Coronary artery (tissue), 2 donors: Measurements from ENCODE around the gene MNT.
"Not testable (repeated sequence)": the region's sequence is repeated elsewhere in the genome, so short reads cannot be mapped to it uniquely, and the experiment has no call there.

Source experiments
- DNase-seq: peaks from one replicate; pipeline ENCODE4 v3.0.0-alpha.2; 2017; ENCODE audit warnings: low spot score
- H3K27ac ChIP-seq, 2 donors: fragments of 200-600 bp; sonication (generic); one replicate each; pipeline ENCODE4 v1.5.1; 2016 to 2019
- H3K4me3 ChIP-seq: fragments of 200-600 bp; sonication (generic); 2 replicates; pipeline ENCODE4 v1.5.1; 2016; ENCODE audit warnings: mild to moderate bottlenecking, moderate library complexity
- TF ChIP-seq, protein P1 (sequence below): fragments of 200-600 bp; sonication (generic); IDR thresholded peaks from one replicate; pipeline ENCODE4 v1.5.1; 2019; ENCODE audit warnings: antibody characterized with exemption

MNT gene, protein sequence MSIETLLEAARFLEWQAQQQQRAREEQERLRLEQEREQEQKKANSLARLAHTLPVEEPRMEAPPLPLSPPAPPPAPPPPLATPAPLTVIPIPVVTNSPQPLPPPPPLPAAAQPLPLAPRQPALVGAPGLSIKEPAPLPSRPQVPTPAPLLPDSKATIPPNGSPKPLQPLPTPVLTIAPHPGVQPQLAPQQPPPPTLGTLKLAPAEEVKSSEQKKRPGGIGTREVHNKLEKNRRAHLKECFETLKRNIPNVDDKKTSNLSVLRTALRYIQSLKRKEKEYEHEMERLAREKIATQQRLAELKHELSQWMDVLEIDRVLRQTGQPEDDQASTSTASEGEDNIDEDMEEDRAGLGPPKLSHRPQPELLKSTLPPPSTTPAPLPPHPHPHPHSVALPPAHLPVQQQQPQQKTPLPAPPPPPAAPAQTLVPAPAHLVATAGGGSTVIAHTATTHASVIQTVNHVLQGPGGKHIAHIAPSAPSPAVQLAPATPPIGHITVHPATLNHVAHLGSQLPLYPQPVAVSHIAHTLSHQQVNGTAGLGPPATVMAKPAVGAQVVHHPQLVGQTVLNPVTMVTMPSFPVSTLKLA

DNA sequence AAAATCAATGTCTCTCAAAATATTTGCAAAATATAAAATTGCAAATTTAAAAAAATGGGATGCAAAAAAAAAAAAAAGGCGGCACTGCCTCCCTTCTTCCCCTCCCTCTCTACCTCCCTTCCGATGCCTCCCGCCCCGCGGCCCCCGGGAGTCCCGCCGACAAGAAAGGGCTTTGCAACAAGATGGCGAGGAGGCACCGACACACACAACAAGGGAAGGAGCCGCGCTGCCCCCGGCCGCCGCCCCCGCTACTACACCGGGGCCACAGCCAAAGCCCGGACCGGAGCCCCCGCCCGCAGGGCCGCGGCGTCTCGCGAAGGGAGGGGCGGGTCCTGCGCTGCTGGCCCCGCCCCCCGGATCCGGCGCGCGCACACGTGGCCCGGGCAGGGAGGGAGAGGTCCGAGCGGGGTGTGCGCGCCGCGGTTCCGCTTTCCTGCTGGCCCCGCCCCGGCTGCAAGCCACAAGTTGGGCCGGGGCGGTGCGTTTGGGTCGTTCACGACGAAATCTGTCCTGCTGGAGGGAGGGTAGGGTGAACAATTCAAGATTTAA, at the start of gene MNT:
Gene MNT, minus strand, starts transcription at position 184 of the 549 bp plus-strand sequence. CDS start 348 bp downstream, outside the sequence.
- H3K4me3 ChIP-seq, result peak within 1 kb of the TSS; percentile 86
- peak; percentile 96 for DNase-seq
- TF ChIP-seq, protein P1, sequence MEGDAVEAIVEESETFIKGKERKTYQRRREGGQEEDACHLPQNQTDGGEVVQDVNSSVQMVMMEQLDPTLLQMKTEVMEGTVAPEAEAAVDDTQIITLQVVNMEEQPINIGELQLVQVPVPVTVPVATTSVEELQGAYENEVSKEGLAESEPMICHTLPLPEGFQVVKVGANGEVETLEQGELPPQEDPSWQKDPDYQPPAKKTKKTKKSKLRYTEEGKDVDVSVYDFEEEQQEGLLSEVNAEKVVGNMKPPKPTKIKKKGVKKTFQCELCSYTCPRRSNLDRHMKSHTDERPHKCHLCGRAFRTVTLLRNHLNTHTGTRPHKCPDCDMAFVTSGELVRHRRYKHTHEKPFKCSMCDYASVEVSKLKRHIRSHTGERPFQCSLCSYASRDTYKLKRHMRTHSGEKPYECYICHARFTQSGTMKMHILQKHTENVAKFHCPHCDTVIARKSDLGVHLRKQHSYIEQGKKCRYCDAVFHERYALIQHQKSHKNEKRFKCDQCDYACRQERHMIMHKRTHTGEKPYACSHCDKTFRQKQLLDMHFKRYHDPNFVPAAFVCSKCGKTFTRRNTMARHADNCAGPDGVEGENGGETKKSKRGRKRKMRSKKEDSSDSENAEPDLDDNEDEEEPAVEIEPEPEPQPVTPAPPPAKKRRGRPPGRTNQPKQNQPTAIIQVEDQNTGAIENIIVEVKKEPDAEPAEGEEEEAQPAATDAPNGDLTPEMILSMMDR, result no peak
- H3K27ac ChIP-seq, result peak within 1 kb of the TSS; percentile 98 to 100

DNA sequence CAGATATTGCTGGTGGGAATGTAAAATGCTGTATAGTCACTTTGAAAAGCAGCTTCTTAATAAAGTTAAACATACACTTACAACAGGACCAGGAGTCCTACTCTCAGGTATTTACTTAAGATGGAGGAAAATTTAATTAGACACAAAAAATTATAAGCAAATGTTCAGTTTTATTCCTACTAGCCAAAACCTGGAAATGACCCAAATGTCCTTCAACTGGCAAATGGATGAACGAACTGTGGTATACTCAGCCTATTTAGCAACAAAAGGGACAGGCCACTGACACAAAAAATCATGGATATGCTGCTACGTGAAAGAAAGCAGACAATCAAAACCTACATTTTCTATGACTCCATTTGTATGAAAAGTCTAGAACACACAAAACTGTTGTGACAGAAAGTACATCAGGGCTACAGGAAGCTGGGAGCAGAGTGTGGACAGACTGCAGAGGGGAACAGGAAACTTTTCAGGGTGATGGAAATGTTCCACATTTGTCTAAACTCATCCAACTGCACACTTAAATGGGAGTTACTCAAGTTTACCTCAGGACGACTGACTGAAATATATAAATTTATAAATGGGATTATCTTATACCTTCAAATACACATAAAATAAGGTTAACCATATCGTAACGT, 49.3 kb upstream of the MNT start:
- no peak for DNase-seq
- TF ChIP-seq, protein P1, result no peak
- Histone ChIP-seq H3K27ac (no peak overlapping the region), H3K4me3 (no peak overlapping the region)

DNA sequence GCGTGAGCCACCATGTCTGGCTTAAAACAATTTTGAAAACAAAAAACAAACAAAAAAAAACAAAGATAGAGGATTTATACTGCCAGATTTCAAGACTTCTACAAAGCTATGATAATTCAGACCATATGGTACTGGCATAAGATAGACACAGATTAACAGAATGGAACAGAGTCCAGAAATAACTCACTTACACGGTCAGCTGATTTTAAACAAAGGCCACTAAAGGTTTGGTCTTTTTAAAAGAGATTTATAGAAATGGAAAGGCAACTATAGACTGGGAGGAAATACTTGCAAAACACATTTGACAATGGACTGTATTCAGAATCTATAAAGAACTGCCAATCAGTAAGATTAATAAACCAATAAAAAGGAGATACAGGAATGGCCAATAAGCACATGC, 48.6 kb upstream of the MNT start:
- Histone ChIP-seq H3K4me3 (no peak overlapping the region), H3K27ac (no peak overlapping the region)
- DNase-seq, result no peak
- TF ChIP-seq, protein P1, result no peak

DNA sequence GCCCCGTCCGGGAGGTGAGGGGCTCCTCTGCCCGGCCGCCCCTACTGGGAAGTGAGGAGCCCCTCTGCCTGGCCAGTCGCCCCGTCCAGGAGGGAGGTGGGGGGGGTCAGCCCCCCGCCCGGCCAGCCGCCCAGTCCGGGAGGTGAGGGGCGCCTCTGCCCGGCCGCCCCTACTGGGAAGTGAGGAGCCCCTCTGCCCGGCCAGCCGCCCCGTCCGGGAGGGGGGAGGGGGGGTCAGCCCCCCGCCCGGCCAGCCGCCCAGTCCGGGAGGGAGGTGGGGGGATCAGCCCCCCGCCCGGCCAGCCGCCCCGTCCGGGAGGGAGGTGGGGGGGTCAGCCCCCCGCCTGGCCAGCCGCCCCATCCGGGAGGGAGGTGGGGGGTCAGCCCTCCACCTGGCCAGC, 46.6 kb upstream of the MNT start:
- H3K4me3 ChIP-seq, DNase-seq, H3K27ac ChIP-seq: not testable (repeated sequence)

DNA sequence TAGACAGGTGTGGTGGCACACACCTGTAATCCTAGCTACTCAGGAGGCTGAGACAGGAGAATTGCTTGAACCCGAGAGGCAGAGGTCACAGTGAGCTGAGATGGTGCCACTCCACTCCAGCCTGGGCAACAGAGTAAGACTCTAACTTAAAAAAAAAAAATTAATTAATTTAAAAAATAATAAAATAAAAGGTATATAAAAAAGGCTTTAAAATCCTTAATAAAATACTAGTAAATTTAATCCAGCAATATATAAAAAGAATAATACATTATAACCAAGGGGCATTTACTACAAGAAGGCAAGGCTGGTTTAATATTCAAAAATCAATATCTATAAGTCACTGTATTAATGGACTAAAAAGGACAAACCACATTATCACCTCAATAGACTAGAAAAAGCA, 44.8 kb upstream of the MNT start:
- no peak overlapping the region for H3K4me3 ChIP-seq
- DNase-seq, result no peak
- TF ChIP-seq, protein P1, result no peak
- H3K27ac ChIP-seq, result no peak overlapping the region

DNA sequence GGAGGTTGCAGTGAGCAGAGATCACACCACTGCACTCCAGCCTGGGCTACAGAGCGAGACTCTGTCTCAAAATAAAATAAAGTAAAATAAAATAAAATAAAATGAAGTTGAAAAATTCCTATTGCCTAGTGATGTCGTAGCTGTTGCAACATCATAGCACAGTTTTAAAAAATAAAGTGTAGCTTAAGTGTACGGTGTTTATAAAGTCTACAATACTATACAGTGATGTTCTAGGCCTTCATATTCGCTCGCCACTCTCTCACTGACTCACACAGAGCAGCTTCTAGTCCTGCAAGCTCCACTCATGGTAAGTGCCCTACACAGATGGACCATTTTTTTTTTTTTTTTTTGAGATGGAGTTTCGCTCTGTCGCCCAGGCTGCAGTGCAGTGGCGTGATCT, 43.5 kb upstream of the MNT start:
- TF ChIP-seq, protein P1, result no peak
- Histone ChIP-seq H3K27ac (no peak overlapping the region), H3K4me3 (no peak overlapping the region)
- DNase-seq, result no peak

DNA sequence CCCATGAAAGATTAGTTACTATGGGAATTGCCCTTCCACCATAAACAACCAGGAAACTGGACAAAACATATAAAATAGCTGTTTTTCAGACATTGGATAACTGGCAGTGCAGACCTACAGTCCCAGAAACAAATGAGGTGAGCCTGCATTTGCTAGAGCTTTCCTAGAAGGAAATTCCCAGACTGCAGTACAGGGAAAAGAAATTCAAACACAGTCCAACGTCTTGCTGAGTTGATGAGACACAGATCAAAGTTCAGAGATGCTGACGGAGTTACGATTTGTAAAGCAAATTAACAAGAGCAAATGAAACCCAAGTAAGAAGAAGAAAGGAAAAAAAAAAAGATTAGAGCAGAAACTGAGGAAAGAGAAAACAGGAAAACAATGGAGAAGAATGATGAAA, 41.3 kb upstream of the MNT start:
- no peak for DNase-seq
- Histone ChIP-seq H3K27ac (no peak overlapping the region), H3K4me3 (no peak overlapping the region)
- TF ChIP-seq, protein P1, result no peak
